ENCODE results near the gene IFT88. TPM values are rescaled to one million over a fixed set of nuclear protein-coding genes. Genes with fewer than 3 reads are reported as not detected.

IFT88 gene
- 5.4 and 6.3 TPM in 2 replicates for total RNA-seq

GRCh38 chr13:20566898-20567874 lies at the start of gene IFT88:
Gene IFT88 (plus strand): TSS chr13:20567157. CDS start chr13:20574386, 7,229 bp downstream.

GRCh38 chr13:20525601-20526544 lies 41.1 kb upstream of the IFT88 start, which contains the start of gene CRYL1:
Gene CRYL1 (minus strand): TSS chr13:20525857. CDS start chr13:20525794, 63 bp downstream.

DNA sequence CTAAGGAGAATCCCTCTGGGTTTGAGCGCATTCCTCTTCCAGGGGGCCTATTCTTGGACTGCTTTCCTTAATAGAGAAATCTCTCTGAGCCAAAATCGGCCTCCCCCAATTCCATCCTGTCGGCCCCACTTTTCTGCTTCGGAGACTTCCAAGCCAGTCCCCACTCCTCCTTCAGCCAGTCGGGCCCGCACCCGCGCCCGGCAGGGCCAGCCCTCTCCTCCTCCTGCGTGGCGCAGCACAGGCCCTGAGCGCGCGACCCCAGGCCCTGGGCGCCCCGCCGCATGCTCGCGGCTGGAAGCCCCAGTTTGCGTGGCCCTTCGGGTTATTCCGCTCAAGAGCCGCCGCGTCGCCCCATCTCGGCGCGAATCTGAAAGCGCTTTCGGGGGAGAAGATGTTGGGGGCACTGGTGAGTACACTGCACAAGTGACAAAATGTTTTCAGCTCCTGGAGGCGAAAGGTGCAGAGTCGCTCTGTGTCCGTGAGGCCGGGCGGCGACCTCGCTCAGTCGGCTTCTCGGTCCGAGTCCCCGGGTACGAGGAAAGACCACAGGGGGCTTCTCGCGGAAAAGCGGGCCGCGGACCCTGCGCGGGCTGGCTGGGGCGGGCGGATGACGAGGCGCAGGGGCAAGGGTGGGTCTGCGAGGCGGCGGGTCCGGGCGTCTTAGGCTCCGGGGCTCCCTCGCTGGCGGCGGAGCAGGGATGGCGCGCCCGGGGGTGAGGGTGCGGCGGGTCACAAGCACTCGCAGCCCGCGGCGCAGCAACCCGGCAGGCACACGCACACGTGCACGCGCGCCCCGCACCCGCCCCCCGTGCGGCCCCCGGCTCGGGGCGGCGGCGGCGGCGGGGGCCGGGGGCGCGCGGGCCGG lies 136.2 kb downstream of the IFT88 start, which contains the start of gene IL17D:
Gene IL17D, plus strand, starts transcription at position 785 of the 865 bp plus-strand sequence. CDS start 303 bp downstream, outside the sequence.

Other genes with a start within 250 kb of the IFT88 start
- gene CRYL1, start 41.3 kb upstream of the IFT88 start, total RNA-seq: 14.6 and 25.1 TPM in 2 replicates
- 7.5 and 16.8 TPM in 2 replicates for gene IL17D, start 136.5 kb downstream of the IFT88 start, total RNA-seq
- 10.0 and 11.6 TPM in 2 replicates for gene EEF1AKMT1, start 206.8 kb downstream of the IFT88 start, total RNA-seq

Data from pericardium fibroblast (primary cell).